GM20431 (cell line): Measurements from ENCODE around the gene MAN2A1.

Experiments
- in situ Hi-C: fragments of 300-500 bp; cut with MseI, MboI; formaldehyde crosslinking; loops from one replicate; pipeline ENCODE4 v1.15.0; 2020; ENCODE audit warnings: low sequenced_read_pairs; ENCODE audit not compliant: unreplicated experiment

MAN2A1 gene

DNA sequence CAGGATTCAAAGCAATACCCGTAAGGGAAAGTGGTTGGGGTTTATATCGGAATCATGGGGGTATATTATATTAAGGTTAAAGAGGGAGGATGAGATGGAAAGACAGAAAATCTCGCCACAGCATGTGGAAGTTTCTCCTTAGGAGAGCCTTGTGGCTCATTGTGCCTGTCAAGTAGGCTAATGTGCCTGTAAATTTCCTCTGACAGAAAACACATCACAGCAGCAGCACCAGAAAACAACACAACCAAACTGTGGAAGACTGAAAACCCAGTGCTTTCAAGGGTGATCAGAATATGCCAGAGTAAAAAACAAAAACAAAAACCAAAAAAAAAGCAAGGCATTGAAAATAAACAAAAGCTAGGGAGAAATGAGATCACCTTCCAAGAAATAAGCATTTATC, 11.3 kb upstream of the MAN2A1 start:
- in situ Hi-C loops: no loop called here

DNA sequence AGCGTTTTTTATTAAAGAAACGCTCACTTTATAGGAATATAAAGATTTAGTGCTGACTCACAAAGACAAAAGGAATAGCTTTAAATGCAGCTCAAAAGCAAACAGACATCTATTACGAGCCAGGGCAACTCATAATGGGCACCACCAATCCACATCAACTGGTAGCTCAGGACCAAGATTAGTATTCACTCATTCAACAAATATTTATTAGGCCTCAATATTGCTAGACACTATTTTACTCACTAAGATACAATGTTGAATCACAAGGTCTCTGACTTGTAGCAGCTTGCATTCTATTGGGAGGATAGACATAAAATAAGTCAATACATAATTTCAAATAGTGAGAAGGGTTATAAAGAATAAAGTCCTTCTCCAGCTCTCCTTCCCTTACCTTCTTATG, 8.0 kb upstream of the MAN2A1 start:
- in situ Hi-C loops: no loop called here

DNA sequence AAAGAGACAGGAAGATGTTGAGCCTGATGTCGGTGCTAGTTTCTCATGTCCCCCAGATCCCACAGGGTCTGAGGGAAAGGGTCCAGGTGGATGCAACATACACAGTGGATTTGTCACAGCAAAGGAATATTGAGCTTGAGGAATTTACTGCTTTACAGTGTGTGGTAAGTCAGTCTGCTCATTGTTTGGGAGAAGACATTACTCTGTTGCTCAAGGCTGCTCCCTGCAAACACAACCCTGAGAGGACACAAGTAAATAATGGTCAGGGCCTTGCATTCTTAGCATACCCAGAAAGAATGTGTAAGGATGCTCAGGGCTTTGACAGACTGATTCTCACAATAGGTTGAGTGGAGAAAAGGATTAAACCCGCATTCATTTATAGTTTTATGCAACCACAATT, 7.3 kb upstream of the MAN2A1 start:
- in situ Hi-C loops: no loop called here

DNA sequence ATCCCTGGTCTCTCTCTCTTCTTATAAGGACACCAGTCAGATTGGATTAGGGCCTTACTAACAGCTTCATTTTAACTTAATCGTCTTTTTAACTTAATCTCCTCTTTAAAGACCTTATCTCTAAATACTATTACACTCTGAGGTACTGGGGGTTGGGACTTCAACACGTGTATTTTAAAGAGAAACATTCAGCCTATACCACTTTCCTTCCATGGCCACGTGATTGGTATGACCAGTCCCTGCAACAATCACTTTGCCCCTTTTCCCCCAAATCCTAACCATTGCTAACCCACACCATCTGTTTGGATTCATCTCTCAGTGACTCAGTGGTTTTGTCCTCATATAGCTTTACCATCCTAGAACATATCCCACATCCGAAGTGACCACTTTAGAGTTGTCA, 3.8 kb upstream of the MAN2A1 start:
- in situ Hi-C loops: no loop called here

DNA sequence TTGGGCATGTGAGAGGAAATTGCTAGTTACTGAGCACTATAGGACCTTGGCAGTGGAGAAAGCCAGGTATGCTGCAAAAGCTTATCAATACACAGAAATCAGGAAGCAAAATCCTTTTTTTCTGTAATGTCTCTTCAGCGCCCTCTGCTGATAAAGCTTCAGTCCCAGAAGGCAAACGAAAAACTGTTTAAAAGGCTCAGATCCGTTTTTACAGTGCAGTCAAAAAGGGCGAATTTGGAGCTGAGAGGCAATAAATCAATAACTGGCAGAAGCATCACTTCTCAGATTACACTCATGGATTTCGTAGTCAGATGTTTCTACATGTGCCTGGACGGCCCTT, 1.1 kb upstream of the MAN2A1 start:
- in situ Hi-C loops: no loop called here

DNA sequence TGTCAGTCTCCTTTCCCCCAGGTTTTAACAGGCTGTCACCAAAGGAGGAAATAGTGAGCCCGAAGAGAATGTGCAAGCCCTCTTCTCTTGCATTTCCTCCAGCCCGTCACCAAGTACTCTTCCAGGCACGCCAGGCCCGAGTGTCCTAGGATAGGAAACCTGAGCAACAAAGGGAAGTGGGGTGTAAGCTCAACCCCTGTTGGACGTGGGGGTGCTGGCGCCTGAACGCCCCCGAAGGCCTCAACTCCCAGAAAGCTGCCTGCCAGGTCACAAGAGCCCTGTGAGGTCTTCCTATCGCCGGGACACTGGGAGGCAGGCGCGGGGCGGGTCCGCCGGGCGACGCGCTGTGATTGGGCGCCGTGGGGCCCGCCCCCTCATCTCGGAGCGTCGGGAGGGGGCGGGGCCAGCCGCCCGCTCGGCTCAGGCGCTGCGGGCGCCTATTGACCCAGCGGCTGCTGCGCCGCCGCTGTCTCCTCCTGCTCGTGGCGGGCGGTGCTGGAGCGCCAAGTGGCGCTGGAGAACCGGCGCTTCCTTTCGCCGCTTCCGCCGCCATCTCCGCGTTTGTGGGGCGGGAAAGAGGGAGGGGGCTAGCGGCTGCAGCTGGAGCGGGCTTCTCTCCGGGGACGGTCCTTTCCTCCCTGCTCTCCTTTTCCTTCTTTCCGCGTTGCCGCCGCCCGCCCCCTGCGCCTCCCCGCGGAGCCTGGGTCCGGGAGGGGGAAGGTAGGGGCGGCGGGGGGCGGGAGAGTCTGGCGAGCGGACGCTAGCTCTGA, 572 bp upstream of the MAN2A1 start:
- in situ Hi-C loops: no loop called here

DNA sequence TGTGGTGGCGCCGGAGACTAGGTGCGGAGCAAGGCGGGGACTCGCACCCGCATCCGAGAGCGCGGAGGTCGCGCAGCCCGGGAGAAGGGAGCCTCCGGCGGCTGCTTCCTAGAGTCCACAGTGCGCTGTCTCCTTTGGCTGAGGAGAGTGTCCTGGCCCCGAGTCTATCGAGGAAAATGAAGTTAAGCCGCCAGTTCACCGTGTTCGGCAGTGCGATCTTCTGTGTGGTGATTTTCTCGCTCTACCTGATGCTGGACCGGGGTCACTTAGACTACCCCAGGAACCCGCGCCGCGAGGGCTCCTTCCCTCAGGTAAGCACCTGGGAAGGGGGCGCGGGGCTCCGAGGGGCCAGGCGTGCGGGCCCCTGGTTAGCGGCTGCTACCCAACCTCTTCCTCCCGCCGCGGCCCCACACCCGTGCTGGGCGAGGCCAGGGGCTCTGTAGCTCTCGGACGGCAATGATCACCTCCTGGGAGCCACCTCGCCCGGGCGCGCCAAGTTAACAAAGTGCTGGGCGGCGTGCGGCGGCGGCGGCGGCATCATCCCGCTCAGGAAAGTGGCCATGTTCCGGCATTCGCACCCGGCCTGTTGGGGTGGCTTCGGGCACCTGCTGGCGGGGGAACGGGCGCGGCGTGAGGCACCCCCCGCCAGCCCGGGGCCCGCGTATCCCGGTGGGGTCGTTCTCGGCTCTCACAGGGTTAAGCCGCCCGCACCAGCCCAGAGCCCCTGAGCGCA, 681 bp downstream of the MAN2A1 start:
- in situ Hi-C loops: no loop called here

DNA sequence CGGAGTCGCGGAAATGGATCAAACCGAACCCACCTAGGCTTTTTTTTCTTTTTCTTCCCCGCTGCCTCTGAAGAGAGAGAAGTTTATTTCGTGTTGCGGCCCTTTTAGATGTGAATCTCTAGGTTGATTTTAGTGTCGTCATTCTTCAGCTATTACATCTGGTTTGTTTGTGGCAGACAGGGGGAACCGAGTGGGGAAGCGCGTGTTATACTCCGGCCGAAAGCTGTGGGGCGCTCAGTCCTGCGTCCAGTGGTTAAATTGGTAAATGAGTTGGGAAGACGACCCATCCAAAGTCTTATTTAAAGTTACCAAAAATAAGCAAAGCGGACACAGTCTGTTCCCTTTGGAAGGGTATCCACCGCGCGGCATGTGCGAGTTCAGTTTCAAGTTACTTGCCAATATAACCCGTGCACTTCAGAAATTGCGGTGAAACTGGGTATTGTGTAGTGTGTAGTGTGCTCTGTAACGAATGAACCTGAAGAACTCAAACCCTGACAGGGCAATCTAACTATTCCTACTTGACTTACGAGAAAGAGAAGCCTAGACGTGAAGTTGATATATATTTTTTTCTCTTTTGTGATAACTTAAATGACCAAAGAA, 1.3 kb downstream of the MAN2A1 start:
- in situ Hi-C loops: no loop called here

DNA sequence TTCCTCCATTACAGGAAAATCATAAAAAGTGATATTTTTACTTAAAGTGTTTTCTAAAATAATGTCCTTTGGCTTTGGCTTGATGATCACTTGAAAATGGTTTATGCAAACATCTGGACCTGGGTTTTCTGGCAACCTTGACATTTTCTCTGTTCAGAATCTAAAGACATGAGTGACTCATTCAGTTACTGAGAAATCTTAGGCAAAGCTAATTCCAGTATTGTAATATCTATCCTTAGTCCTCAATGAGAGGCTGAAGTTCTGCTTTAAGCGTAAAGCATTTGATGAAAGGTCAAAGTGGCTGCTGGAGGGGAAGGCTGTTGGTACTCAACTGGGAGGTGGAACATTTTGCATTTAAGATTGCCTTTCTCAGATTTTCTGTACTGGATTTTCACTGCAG, 2.3 kb downstream of the MAN2A1 start:
- in situ Hi-C loops: no loop called here

DNA sequence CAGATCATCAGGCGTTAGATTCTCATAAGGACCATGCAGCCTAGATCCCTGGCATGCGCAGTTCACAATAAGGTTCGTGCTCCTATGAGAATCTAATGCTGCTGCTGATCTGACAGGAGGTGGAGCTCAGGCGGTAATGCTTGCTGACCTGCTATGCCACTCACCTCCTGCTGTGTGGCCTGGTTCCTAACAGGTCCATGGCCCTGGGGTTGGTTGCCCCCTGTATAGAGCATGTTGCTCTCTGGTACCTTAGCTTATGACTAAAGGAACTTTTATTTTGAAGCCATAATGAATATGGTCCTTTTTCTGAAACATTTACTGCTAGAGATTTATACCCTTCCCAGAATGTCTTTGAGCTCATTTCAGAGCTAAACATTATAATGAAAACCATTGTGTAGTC, 3.1 kb downstream of the MAN2A1 start:
- in situ Hi-C loops: no loop called here

DNA sequence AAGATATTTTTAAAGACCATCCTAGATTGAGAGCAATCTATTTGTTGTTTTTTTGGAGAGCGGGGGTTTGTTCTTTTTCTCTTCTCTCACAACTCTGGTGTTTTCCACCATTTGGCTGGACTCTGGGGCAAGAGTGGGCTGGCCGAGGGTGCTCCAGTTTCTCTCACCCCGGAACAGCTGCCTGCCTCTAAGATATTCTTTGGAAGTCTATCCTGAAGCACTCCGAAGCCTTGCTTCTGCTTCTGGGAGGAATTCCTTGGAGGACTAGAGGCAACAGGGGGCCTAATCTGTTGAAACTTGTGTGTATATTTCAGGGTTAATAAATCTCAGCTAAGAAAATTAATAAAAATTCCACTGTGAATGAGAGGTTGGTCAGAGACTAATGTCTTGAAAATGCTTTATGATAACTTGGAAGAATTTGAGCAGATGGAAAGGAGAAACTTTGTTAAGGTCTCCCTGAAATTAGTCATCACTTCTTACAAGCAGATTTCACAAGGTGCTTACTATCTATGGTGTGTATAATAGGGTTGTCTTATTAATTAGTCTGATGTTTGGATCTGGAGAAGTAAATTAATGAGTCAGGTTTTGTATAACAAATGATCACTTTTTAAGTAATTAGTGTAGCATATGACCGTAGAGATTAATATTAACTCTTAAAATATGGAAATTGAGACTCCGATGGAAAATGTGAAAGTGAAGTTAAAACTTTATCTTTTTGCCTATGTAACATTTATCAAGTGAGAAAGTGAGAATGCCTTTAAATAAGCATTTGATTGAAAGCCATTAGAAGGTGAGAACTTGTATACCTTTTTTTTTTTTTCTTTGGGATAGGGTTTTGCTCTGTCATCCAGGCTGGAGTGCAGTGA, 4.0 kb downstream of the MAN2A1 start:
- in situ Hi-C loops: no loop called here

DNA sequence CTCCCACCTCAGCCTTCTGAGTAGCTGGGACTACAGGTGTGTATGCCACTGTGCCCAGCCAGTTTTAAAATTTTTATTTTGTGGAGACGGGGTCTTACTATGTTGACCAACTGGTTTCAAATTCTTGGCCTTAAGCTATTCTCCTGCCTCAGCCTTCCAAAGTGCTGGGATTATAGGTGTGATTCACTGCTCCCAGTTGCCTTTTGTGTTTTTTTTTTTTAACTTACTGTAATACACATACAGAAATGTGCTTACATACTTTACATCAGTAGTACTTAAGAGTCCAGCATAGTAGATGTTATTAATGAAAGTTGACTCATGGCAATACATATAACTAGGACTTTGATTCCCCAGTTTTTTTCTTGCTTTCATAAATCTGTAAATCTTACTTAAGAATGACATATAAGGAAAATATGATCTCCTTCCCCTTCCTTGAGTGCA, 4.7 kb downstream of the MAN2A1 start:
- in situ Hi-C loops: no loop called here

DNA sequence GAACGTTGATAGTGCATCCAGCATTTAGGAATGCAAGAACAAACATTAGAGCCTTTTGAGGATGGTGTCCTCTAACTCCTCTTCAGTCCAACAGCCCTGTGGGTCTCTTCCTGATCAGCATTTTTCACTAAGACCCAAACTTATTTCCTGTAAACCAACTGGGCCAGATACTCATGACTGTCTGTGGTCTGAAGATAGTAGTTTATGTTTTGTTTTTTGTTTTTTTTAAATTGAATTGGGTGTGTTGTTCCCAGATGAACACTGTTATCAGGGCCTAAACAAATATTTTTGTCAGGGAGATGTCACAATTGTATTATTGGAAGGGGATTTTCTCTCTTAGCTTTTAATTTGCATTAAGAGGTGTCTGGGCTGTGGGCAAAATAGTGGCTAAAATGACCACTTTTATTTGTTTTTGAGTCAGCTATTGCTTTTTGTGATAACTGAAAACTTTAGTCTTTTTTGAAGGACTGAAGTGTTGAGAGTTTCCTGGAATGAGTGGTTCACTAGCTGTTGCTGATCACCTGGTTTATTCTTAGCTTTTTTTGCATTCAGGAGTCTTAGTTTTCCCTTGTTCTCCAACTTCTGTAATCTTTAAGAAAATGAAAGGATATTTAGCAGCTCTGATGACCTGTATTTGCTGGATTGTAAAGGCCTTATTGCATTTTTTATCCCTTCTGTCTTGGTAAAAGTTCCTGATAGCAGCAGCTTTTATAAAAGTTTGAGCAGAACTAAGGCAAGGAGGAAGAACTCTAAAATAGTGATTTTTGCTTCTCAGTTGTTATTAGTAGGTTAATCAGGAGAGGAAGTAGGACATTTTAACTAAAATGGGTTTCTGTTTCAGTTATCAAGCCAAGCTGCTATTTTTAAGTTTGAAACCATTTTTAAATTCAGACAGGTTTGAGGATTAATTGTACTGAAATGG, 5.5 kb downstream of the MAN2A1 start:
- in situ Hi-C loops: no loop called here

DNA sequence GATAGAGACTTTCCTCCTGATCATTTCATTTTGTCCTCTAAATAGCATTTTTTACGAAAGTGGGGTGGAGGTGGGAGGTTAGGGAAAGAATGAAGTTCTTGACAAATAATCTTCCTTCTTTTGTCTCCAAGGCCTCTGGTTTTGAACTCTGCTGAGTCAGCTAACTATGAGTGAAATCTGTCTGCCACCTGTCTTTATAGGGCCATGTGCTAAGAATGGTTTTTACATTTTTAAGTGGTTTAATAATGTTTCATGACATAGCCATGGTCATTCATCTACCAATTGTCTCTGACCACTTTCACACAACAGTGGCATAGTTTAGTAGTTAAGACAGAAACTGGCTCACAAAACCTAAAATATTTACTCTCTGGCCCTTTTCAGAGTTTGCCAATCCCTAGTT, 7.6 kb downstream of the MAN2A1 start:
- in situ Hi-C loops: no loop called here

DNA sequence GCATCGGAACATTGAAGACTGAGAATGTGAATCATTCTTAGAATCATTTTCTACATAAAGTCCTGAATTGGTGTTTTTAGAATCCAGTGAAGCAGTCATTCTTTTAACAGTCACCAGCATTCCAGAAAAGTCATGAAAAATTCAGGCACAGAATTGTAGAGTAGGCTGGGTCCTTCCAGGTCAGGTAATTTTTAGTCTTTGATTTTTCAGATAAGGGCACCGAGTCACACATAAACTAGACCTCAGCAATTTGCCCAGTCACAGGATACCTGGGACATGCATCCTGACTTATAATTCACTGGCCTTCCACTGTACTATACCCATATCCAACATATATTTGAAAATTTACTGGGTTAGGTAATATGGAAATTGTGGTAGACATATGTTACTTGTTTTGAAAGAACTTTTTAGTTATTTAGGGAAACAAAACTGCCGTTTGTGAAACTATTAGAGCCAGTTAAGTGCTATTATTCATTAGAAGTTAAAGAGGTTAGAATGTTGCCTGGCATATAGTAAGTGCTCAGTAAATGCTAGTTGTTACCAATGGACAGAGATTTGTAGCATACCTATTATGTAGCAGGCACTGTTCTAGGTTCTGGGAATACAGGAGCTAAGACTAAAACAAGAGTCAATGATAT, 10.9 kb downstream of the MAN2A1 start:
- in situ Hi-C loops: no loop called here

DNA sequence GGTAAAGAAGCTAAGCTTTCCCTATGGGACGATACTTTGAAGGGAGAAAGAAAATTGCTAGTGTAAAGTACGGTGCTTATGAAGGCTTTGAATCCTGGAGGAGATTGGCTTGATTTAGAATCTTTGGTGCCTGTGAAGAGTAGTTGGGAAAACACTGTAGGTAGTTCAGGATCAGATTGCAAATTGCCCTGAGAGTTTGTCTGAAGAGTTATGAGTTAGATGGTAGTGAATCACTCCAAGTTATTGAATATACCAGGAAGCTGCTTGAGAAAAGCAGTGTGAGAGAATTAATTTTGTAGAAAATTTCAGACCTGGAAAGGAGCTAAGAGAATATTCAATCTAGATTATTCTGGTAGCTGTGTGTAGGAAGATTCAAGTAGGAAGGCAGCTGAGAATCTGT, 11.5 kb downstream of the MAN2A1 start:
- in situ Hi-C loops: no loop called here

DNA sequence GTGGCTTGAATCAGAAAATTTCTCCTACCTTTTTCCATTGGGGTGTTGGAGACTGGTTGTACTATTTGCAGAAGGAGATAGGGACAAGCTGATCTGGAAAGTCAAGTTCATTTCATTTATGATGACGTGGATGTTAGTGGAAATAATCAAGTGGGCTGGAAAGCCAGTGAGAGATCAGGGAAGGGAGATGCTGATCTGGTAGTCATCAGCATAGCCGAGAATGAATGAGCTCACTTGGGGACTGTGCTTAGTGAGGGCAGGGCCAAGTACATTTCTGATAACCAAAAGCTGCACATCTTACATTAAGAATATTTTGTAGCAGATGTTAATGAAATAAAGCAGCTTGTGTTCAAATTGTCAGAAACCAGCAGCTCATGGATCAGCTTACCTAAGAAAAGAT, 12.1 kb downstream of the MAN2A1 start:
- in situ Hi-C loops: no loop called here

DNA sequence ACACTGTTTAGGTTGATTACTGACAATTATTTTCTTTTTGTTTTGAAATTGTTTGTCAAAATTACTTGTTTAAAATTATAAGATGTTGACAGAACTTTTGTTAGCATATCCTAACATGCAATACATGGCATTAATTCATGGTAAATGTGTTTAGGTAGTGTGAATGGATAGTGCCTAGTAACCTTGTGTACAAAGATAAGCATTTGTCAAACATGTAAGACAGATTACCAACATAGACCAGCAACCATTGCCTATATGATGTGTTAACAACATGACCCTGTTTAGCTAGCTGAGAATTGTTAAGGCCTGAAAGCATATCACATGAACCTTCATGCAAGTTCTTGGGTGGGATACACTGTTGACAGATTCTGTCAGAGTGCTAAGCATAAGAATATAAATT, 13.4 kb downstream of the MAN2A1 start:
- in situ Hi-C loops: no loop called here

DNA sequence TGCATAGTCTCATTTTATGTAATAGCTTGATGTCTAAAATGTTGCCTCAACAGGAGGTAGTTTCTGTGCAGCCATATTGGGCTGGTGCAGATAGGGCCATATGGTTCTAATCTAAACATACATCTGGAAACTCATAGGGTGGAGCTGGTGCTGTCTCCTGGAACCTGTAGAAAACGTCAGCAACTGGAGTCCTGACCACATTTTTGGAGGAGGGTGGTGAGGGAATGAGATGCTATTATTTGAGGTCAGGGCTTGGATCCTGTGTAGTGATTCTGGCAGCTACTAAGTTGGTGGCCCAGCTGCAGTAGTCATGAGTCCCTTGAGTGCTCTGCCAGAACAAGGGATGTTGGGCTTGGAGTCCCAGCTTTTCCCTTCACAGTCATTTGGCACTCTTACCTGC, 14.1 kb downstream of the MAN2A1 start:
- in situ Hi-C loops: no loop called here
